GM12801 (cell line): ENCODE data around the gene FGA.

ENCODE experiments used
- CTCF ChIP-seq: IDR thresholded peaks from one replicate; pipeline ENCODE4 v1.5.1; 2011; ENCODE audit warnings: control low read depth; ENCODE audit not compliant: insufficient read length; ENCODE audit errors: extremely low read depth

Gene FGA

GRCh38 chr4:154606728-154607723, 16.5 kb upstream of the FGA start:
- TF ChIP-seq CTCF: no peak

- TF ChIP-seq CTCF: no peak
These were observed 14.2 kb upstream of the FGA start for GRCh38 chr4:154604696-154605200.

GRCh38 chr4:154603033-154603943, 12.7 kb upstream of the FGA start:
- TF ChIP-seq CTCF: no peak

- TF ChIP-seq CTCF: no peak
These were observed 12.0 kb upstream of the FGA start for GRCh38 chr4:154602404-154603020.

GRCh38 chr4:154597798-154598774, 7.5 kb upstream of the FGA start:
- no peak for TF ChIP-seq CTCF

- no peak for TF ChIP-seq CTCF
These were observed 5.3 kb upstream of the FGA start for GRCh38 chr4:154595807-154596206.
